Jurkat, Clone E6-1 (cell line): ENCODE measurements around the gene PGLYRP1. TPM values are rescaled to one million over a fixed set of nuclear protein-coding genes. Genes with fewer than 3 reads are reported as not detected.

Experiments used
- DNase-seq: peaks from one replicate; pipeline ENCODE4 v3.0.0-alpha.2; 2011; ENCODE audit warnings: low read depth, low spot score
- H3K4me3 ChIP-seq: 2 replicates; pipeline ENCODE4 v1.5.1; 2011; ENCODE audit warnings: mild to moderate bottlenecking, low read length, control low read depth, moderate library complexity
- polyA plus RNA-seq: library from polyadenylated mRNA; unstranded; fragments of >200 nt; gene quantifications from one replicate; pipeline ENCODE4 v1.2.1, GENCODE V29; 2012; ENCODE audit warnings: missing spikeins; ENCODE audit not compliant: insufficient read length, insufficient read depth

The PGLYRP1 gene
- polyA plus RNA-seq = not detected

DNA sequence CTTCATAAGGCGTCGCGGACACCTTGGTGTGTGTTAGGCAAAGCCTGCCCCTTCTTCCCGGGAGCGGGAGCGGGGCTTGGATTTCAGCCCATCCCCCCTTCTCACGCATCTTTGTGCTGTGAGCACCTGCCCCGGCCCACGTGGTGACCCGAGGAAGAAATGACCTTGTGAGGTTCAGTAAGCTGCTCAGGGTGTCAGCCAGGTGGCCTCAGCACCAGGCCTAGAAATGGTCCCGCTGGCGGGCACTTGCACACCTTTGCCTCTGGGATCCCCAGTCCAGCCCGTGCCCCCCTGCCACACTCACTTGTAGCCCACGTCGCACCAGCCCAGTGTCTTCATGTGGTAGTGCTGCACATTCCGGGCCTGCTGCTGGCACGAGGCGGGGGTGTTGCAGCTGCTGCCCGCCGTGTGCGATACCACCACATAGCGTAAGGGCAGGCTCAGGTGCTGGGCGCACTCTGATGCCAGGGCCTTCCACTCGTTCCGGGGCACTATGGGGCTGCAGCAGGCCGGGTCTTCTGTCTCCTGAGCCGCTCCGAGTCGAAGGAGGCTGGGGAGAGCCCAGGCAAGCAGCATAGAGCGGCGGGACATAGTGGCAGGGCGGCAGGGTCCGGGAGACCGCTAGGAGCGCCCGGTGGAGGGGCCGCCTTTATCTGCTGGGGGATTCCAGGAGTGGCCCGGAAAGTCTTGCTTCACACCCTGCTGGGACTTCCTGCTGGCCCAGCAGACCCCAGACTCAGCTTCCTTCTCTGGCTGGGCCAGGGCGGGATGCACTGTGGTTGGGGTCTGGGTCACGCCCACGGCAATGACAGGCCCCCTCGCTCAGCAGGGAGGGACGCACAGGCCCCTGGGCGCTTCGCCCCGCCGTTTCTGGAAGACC is at the start of gene PGLYRP1:
Gene PGLYRP1 (minus strand): TSS at position 623 of the 880 bp plus-strand sequence. CDS start 32 bp downstream, at position 591.
- no peak within 1 kb of the TSS for H3K4me3 ChIP-seq
- no peak for DNase-seq

GRCh38 chr19:46069806-46070341 is 47.0 kb upstream of the PGLYRP1 start:
- DNase-seq = no peak

GRCh38 chr19:46068345-46069258 is 45.7 kb upstream of the PGLYRP1 start:
- no peak for DNase-seq
- no peak overlapping the region for H3K4me3 ChIP-seq

More at GRCh38 chr19:46069806-46070341, 47.0 kb upstream of the PGLYRP1 start:
- no peak overlapping the region for H3K4me3 ChIP-seq

DNA sequence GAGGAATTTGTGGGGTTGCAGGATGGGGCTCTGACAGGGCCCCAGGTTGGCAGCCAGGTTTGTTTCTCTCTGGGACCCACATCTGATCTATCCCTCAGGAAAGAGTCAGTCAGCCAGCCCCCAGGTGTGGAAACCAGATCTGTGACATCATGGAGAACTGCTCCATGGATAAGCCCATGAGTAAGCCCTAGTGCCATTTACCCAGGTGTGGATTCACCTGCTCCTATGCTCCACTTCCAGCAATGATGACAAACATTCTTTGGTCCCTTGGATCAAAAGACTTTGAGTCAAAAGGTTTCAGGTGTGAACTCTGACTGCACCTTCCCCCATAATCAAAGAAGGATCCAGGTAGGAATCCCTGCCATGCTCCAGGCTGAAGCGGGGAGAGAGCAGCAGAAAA is 44.8 kb upstream of the PGLYRP1 start:
- no peak overlapping the region for H3K4me3 ChIP-seq
- no peak for DNase-seq

DNA sequence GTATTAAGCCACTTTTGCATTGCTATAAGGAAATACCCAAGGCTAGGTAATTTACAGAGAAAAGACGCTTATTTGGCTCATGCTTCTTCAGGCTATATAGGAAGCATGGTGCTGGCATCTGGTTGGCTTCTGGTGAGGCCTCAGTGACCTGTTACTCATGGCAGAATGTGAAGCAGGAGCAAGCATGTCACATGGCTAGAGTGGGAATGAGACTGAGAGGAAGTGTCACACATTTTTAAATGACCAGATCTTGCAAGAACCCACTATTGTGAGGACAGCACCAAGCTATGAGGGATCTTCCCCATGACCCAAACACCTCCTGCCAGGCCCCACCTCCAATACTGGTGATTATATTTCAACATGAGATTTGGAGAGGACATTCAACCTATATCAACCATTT is 43.6 kb upstream of the PGLYRP1 start:
- no peak for DNase-seq
- H3K4me3 ChIP-seq = no peak overlapping the region

DNA sequence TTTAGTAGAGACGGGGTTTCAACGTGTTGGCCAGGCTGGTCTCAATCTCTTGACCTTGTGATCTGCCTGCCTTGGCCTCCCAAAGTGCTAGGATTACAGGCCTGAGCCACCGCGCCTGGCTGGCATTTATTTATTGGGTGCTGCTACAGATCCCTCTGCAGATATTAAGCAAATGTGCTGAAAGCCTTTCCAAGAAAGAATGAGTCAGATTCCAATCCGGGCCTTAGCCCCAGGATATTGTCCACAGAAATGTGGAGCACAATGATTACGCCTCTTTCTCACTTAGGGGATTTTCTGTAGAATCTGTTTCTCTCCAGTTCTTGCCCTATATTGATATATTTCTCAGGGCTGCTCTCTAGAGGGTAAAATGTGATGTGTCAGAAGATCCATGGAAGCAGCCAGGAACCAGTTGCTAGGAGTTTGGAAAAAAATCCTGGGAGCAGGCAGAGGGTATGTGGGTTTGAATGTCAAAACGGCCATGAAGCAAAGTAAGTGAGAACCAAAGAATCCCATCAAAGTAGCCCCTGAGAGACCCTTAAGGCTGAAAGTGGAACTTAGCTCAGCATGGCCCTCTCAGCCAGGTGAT is 42.7 kb upstream of the PGLYRP1 start:
- DNase-seq = no peak

DNA sequence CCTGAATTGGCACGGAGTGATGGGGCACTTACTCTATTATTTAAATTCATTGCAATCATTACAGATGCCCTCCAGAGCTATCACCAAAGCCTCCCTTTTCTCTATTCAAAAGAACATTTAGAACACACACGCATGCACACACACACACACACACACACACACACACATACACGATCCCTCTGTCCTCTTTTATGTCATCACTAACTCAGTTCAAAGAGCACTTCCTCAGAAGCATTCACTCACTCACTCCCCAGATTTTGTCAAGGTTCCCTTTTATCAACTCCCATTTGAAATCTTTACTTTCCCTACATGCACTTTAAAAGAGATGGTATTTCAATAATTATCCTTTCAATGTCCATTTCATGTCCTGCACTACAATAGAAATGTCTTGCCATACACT is 40.3 kb upstream of the PGLYRP1 start:
- no peak for DNase-seq
- no peak overlapping the region for H3K4me3 ChIP-seq

More for the DNA sequence above, 42.7 kb upstream of the PGLYRP1 start:
- no peak overlapping the region for H3K4me3 ChIP-seq

DNA sequence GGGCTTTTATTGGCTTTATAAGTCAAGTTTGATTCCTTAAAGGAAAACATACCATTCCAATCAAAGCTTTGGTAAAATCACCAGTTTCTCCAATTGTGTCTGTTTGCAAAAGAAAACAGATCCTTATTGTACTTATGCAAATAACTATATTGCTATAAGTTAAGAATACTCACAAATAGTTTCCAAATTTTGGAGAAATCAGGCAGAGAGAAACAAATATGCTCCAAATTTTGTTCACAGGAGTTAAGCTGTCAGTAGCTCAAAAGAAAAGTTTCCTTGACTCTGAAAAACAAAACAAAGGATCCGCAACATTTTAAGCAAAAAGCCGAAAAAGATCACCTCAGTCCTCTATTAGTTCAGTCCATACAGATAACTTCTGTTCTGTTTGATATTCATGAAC is 37.2 kb upstream of the PGLYRP1 start:
- DNase-seq = no peak
- H3K4me3 ChIP-seq = no peak overlapping the region

DNA sequence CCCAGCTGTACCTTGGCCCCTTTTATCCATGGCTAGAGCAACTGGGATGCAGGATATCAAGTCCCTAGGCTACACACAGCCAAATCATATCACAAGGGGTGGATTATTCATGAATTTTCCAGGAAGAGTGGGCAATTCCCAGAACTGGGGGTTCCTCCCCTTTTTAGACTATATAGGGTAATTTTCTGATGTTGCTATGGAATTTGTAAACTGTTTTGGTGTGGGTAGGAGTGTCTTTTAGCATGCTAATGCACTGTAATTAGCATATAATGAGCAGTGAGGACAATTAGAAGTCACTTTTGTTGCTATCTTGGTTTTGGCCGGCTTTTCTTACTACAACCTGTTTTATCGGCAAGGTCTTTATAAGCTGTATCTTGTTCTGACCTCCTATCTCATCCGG is 35.9 kb upstream of the PGLYRP1 start:
- DNase-seq = no peak
- H3K4me3 ChIP-seq = no peak overlapping the region

DNA sequence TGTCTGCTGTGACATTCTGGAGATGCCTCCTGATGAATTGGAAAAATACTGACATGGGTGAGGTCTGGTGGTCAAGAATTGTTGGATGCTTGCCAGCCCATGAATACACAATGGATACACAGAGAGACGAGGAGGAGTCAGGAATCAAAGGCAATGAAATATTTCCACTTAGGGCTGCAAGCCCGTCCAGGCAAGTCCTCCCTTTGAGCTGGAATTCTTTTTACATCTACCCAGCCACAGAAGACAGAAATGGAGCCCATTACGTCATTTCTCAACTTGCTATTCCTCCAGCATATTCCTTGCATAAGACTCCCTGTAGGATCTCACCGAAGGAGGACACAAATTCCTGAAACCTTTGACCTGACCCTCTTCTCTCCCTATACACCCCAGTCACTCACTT is 33.7 kb upstream of the PGLYRP1 start:
- no peak for DNase-seq
- H3K4me3 ChIP-seq = no peak overlapping the region

- no peak overlapping the region for H3K4me3 ChIP-seq
- no peak for DNase-seq
Observed at GRCh38 chr19:46052896-46053295, 30.0 kb upstream of the PGLYRP1 start.

- DNase-seq = peak; percentile 18
- H3K4me3 ChIP-seq = no peak overlapping the region
Observed at GRCh38 chr19:46049597-46049996, 26.7 kb upstream of the PGLYRP1 start.

DNA sequence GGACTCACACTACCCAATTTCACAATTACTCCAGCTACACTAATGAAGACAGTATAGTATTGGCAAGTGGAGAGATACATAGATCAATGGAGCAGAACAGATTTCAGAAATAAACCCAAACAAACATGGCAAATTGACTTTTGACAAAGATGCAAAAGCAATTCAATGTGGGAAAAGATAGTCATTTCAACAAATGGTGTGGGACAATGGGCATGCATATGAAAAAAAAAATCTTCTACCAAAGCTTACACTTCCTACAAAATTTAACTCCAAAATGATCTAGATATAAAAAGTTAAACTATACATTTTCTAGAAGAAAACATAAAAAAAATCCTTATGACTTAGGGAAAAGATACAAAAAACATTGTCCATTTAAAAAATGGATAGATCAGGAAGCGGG is 20.7 kb upstream of the PGLYRP1 start:
- DNase-seq = no peak
- H3K4me3 ChIP-seq = no peak overlapping the region

GRCh38 chr19:46042252-46042883 is 19.5 kb upstream of the PGLYRP1 start:
- DNase-seq = no peak
- H3K4me3 ChIP-seq = no peak overlapping the region

- no peak for DNase-seq
- no peak within 1 kb of the TSS for H3K4me3 ChIP-seq
Observed at GRCh38 chr19:46040952-46041500, 18.2 kb upstream of the PGLYRP1 start, which contains the start of gene IGFL4. IGFL4 (minus strand) TSS chr19:46041002; CDS start chr19:46040962, 40 bp downstream.

GRCh38 chr19:46040125-46040524 is 17.3 kb upstream of the PGLYRP1 start:
- no peak overlapping the region for H3K4me3 ChIP-seq
- no peak for DNase-seq

DNA sequence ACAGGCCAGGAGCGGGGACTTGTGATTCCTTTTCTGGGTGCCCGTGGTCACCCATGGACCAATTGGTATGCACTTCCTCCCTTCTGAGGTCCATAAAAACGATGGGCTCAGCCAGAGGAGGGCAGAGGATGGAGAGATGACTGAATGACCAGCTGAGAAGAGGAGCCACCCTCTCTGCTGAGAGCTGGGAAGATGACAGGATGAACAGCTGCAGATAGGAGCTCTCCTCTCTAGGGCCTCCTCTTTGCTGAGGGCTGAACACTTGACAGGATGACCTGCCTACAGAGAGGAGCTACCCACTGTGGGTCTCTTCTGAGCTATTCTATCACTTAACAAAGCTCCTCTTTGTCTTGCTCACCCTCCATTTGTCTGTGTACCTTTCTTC is 13.9 kb upstream of the PGLYRP1 start:
- H3K4me3 ChIP-seq = no peak overlapping the region
- DNase-seq = no peak

- no peak overlapping the region for H3K4me3 ChIP-seq
- no peak for DNase-seq
Observed at GRCh38 chr19:46035986-46036743, 13.3 kb upstream of the PGLYRP1 start.
